Colonic mucosa (tissue), 4 donors: ENCODE results near the gene USP15. TPM values are rescaled to one million over a fixed set of nuclear protein-coding genes. Genes with fewer than 3 reads are reported as not detected.

Source experiments
- DNase-seq: peaks from one replicate; pipeline ENCODE4 v3.0.0-alpha.2; 2020
- H3K27ac ChIP-seq: fragments of 200-600 bp; one replicate; pipeline ENCODE4 v1.8.0; 2021
- H3K27me3 ChIP-seq: fragments of 200-600 bp; one replicate; pipeline ENCODE4 v1.8.0; 2021
- H3K36me3 ChIP-seq: fragments of 200-600 bp; one replicate; pipeline ENCODE4 v1.8.0; 2021
- H3K4me1 ChIP-seq: fragments of 200-600 bp; one replicate; pipeline ENCODE4 v1.8.0; 2021; ENCODE audit warnings: mild to moderate bottlenecking
- H3K4me3 ChIP-seq: fragments of 200-600 bp; one replicate; pipeline ENCODE4 v1.8.0; 2021
- H3K9ac ChIP-seq, 2 donors: one replicate each; pipeline ENCODE4 v1.7.0; 2013; ENCODE audit warnings: control low read depth in 2 of 2, low read depth in 2 of 2, low read length in 2 of 2
- H3K9me3 ChIP-seq: fragments of 200-600 bp; one replicate; pipeline ENCODE4 v1.8.0; 2021
- CTCF ChIP-seq: fragments of 200-600 bp; IDR thresholded peaks from one replicate; pipeline ENCODE4 v1.8.0; 2022; ENCODE audit warnings: antibody characterized with exemption, mild to moderate bottlenecking
- intact Hi-C: fragments of 100-400 bp; cut with DNase I; formaldehyde crosslinking; loops from one replicate; pipeline ENCODE4 v1.14.1; 2022
- total RNA-seq, 2 donors: library from RNA; stranded (reverse); fragmentation: NEBNext Ultra II Directional in 1 of 2; extraction: Animal tissue kit (Norgen Biotek cat#: 25700) in 1 of 2; gene quantifications; one replicate each; pipeline ENCODE4 v1.2.1, GENCODE V29; 2021
- donor health status: healthy.
- donor health status: DM: no; HTN: no; CAD: no.
- donor health status: DM: no; HTN: no; CAD: no.

USP15 gene
- total RNA-seq, 2 donors from 2014 or later, result 50.3 to 63.0 TPM

- no peak overlapping the region for H3K27ac ChIP-seq
- H3K4me1 ChIP-seq, result no peaks in the 10 kb centered on the region
- DNase-seq, result no peak
- H3K9me3 ChIP-seq, result no peaks in the 10 kb centered on the region
- no peak overlapping the region for H3K4me3 ChIP-seq
- no peak overlapping the region for H3K9ac ChIP-seq
- H3K27me3 ChIP-seq, result no peaks in the 10 kb centered on the region
- no peaks in the 10 kb centered on the region for H3K36me3 ChIP-seq
- intact Hi-C loops, result no loop called here
- no peak for TF ChIP-seq CTCF
Measured at GRCh38 chr12:62279961-62280360, 19.8 kb downstream of the USP15 start.

- Histone ChIP-seq H3K27ac (no peak overlapping the region), H3K4me3 (no peak overlapping the region), H3K36me3 (no peaks in the 10 kb centered on the region), H3K9me3 (no peaks in the 10 kb centered on the region), H3K4me1 (no peaks in the 10 kb centered on the region), H3K9ac (no peak overlapping the region), H3K27me3 (no peaks in the 10 kb centered on the region)
- intact Hi-C loops, result no loop called here
- no peak for DNase-seq
- no peak for TF ChIP-seq CTCF
Measured at GRCh38 chr12:62282057-62282774, 22.0 kb downstream of the USP15 start.

GRCh38 chr12:62284749-62285148, 24.5 kb downstream of the USP15 start:
- H3K27ac ChIP-seq, result no peak overlapping the region
- intact Hi-C loops, result no loop called here
- H3K36me3 ChIP-seq, result no peaks in the 10 kb centered on the region
- H3K9ac ChIP-seq, result no peak overlapping the region
- H3K4me1 ChIP-seq, result no peaks in the 10 kb centered on the region
- no peak for TF ChIP-seq CTCF
- no peaks in the 10 kb centered on the region for H3K27me3 ChIP-seq
- no peaks in the 10 kb centered on the region for H3K9me3 ChIP-seq
- DNase-seq, result no peak
- H3K4me3 ChIP-seq, result no peak overlapping the region

- Histone ChIP-seq H3K9me3 (no peaks in the 10 kb centered on the region), H3K36me3 (no peaks in the 10 kb centered on the region), H3K27me3 (no peaks in the 10 kb centered on the region), H3K27ac (no peak overlapping the region), H3K4me3 (no peak overlapping the region), H3K4me1 (no peaks in the 10 kb centered on the region), H3K9ac (no peak overlapping the region)
- no peak for TF ChIP-seq CTCF
- DNase-seq, result no peak
- intact Hi-C loops, result no loop called here
Measured at GRCh38 chr12:62285284-62285683, 25.1 kb downstream of the USP15 start.

GRCh38 chr12:62288328-62288727, 28.1 kb downstream of the USP15 start:
- Histone ChIP-seq H3K9ac (no peak overlapping the region), H3K4me1 (no peaks in the 10 kb centered on the region), H3K27ac (no peak overlapping the region), H3K27me3 (no peaks in the 10 kb centered on the region), H3K9me3 (no peaks in the 10 kb centered on the region), H3K36me3 (no peaks in the 10 kb centered on the region), H3K4me3 (no peak overlapping the region)
- intact Hi-C loops, result no loop called here
- no peak for DNase-seq
- no peak for TF ChIP-seq CTCF
